OCI-LY7 (cell line): ENCODE data around the gene CSN1S1.

Experiments used
- EZH2phosphoT487 ChIP-seq: fragments of 200-600 bp; sonication (generic); IDR thresholded peaks from 2 replicates; pipeline ENCODE4 v1.6.1; 2018; ENCODE audit warnings: low read depth, borderline replicate concordance, mild to moderate bottlenecking, mixed run types, antibody characterized with exemption, low read length, moderate library complexity, mixed read lengths
- TF ChIP-seq, protein P1 (sequence below): fragments of 200-600 bp; sonication (generic); conservative IDR thresholded peaks from 2 replicates; pipeline ENCODE4 v1.5.1; 2014; ENCODE audit warnings: mild to moderate bottlenecking, antibody characterized with exemption, low read length, moderate library complexity, mixed read lengths

DNA sequence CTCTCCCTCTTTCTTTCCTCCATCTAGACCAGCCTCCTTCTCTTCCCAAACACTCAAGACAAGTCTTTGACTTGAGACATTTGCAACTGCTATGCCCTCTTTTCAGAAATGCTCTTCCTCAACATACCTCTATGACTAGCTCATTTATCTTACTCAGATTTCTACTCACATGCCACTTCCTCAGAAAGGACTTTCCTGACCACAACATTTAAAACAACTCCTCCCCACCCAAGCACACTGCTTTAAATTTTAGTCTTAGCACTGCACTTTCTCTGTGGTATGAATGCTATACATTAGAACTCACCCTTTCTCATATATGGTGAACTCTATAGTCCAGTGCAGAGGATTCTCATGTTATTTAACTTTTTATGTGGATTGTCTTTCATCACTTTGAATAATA lies 42.5 kb upstream of the CSN1S1 start:
- TF ChIP-seq, protein P1, sequence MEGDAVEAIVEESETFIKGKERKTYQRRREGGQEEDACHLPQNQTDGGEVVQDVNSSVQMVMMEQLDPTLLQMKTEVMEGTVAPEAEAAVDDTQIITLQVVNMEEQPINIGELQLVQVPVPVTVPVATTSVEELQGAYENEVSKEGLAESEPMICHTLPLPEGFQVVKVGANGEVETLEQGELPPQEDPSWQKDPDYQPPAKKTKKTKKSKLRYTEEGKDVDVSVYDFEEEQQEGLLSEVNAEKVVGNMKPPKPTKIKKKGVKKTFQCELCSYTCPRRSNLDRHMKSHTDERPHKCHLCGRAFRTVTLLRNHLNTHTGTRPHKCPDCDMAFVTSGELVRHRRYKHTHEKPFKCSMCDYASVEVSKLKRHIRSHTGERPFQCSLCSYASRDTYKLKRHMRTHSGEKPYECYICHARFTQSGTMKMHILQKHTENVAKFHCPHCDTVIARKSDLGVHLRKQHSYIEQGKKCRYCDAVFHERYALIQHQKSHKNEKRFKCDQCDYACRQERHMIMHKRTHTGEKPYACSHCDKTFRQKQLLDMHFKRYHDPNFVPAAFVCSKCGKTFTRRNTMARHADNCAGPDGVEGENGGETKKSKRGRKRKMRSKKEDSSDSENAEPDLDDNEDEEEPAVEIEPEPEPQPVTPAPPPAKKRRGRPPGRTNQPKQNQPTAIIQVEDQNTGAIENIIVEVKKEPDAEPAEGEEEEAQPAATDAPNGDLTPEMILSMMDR: no peak
- no peak for TF ChIP-seq EZH2phosphoT487
